ENCODE results near the gene UFL1. TPM values are rescaled to one million over a fixed set of nuclear protein-coding genes. Genes with fewer than 3 reads are reported as not detected.
"Not testable (repeated sequence)": the region's sequence is repeated elsewhere in the genome, so short reads cannot be mapped to it uniquely, and the experiment has no call there.

UFL1 gene
- 22.6 and 31.0 TPM in 2 replicates for total RNA-seq

GRCh38 chr6:96521644-96522464, at the start of gene UFL1:
UFL1 (plus strand) TSS chr6:96521806; CDS start chr6:96521874, 68 bp downstream.
- peak; percentile 95 for DNase-seq

- not testable (repeated sequence) for DNase-seq
Observed at GRCh38 chr6:96472291-96472690, 49.3 kb upstream of the UFL1 start.

GRCh38 chr6:96478695-96479094, 42.9 kb upstream of the UFL1 start:
- DNase-seq, result no peak

- no peak for DNase-seq
Observed at GRCh38 chr6:96491926-96492325, 29.7 kb upstream of the UFL1 start.

GRCh38 chr6:96499781-96500180, 21.8 kb upstream of the UFL1 start:
- no peak for DNase-seq

GRCh38 chr6:96502915-96503314, 18.7 kb upstream of the UFL1 start:
- DNase-seq, result no peak

- DNase-seq, result no peak
Observed at GRCh38 chr6:96505363-96505762, 16.2 kb upstream of the UFL1 start.

GRCh38 chr6:96509281-96509680, 12.3 kb upstream of the UFL1 start:
- DNase-seq, result no peak

GRCh38 chr6:96520171-96521115, 1.2 kb upstream of the UFL1 start:
- DNase-seq, result peak; percentile 44

- no peak for DNase-seq
Observed at GRCh38 chr6:96521306-96521643, 331 bp upstream of the UFL1 start.

GRCh38 chr6:96522465-96523009, 931 bp downstream of the UFL1 start:
- DNase-seq, result peak; percentile 38

- no peak for DNase-seq
Observed at GRCh38 chr6:96528193-96528592, 6.6 kb downstream of the UFL1 start.

- no peak for DNase-seq
Observed at GRCh38 chr6:96532399-96532798, 10.8 kb downstream of the UFL1 start.

GRCh38 chr6:96537726-96538125, 16.1 kb downstream of the UFL1 start:
- no peak for DNase-seq

GRCh38 chr6:96542702-96543101, 21.1 kb downstream of the UFL1 start:
- peak; percentile 20 for DNase-seq

- no peak for DNase-seq
Observed at GRCh38 chr6:96545882-96546281, 24.3 kb downstream of the UFL1 start.

GRCh38 chr6:96547654-96548053, 26.0 kb downstream of the UFL1 start:
- no peak for DNase-seq

- DNase-seq, result no peak
Observed at GRCh38 chr6:96554558-96554957, 33.0 kb downstream of the UFL1 start.

- not testable (repeated sequence) for DNase-seq
Observed at GRCh38 chr6:96559740-96560139, 38.1 kb downstream of the UFL1 start.

- DNase-seq, result no peak
Observed at GRCh38 chr6:96562886-96563285, 41.3 kb downstream of the UFL1 start, which contains the start of gene FHL5. FHL5 (plus strand) TSS chr6:96563128; CDS start chr6:96603614, 40,486 bp downstream.

- DNase-seq, result no peak
Observed at GRCh38 chr6:96563853-96564252, 42.2 kb downstream of the UFL1 start.

- DNase-seq, result no peak
Observed at GRCh38 chr6:96570053-96570452, 48.4 kb downstream of the UFL1 start.

- DNase-seq, result no peak
Observed at GRCh38 chr6:96571551-96571950, 49.9 kb downstream of the UFL1 start.

All from dermis blood vessel endothelial cell (primary cell).